NCI-H345 (cell line): ENCODE data around the gene CERS2.

Source experiments
- DNase-seq: peaks from one replicate; lab custom pipeline; 2025; lab: John Stamatoyannopoulos, UW

The CERS2 gene

GRCh38 chr1:150997949-150998348 lies 23.3 kb upstream of the CERS2 start:
- DNase-seq, result no peak

- DNase-seq, result no peak
These were observed 22.7 kb upstream of the CERS2 start for GRCh38 chr1:150997126-150997872.

DNA sequence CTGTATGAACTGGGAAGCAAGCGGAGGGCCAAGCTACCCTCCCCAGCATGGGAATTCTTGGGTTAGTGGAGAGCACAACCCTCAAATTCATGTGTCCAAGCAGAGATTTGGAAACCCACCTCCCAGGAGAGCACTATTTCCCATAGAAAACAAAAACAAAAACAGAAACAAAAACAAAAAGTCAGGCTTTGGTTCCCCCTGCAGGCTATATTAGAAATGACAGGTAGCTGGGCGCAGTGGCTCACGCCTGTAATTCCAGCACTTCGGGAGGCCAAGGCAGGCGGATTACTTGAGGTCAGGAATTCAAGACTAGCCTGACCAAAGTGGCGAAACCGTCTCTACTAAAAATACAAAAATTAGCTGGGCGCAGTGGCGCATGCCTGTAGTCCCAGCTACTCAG lies 21.3 kb upstream of the CERS2 start:
- peak; percentile 57 for DNase-seq

GRCh38 chr1:150995460-150995859 lies 20.8 kb upstream of the CERS2 start:
- DNase-seq, result no peak

- DNase-seq, result no peak
These were observed 19.6 kb upstream of the CERS2 start for GRCh38 chr1:150994248-150994647.

- no peak for DNase-seq
These were observed 18.0 kb upstream of the CERS2 start for GRCh38 chr1:150992626-150993025.

GRCh38 chr1:150987924-150988323 lies 13.3 kb upstream of the CERS2 start:
- DNase-seq, result peak; percentile 49

DNA sequence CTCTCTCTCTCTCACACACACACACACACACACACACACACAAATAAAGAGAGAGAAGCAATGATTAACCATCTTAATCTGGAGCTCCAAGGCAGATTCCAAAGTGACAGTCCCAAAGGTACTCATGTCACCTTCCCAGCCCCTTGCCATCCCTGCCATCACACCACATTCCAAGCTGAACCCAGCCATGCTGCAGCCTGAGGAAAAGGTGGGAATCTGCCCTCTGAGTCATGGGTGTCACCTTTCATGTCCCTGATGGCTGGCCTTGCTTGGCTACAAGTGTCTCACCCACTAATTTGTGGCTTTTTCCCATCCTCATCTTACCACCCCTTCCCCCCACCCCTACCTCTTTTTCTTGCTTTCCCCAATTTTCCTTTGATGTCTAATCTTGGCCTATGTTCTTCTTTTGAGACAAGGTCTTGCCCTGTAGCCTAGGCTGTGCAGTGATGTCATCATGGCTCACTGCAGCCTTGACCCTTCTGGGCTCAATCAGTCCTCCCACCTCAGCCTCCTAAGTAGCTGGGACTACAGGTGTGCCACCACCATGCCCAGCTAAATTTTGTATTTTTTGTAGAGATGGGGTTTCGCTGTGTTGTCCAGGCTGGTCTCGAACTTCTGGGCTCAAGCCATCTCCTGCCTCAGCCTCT lies 10.7 kb upstream of the CERS2 start:
- DNase-seq, result no peak

GRCh38 chr1:150981805-150982712 lies 7.4 kb upstream of the CERS2 start, which contains the start of gene ANXA9:
Gene ANXA9, plus strand, starts transcription at chr1:150982292. Its CDS starts 814 bp downstream, at chr1:150983106.
- DNase-seq, result no peak

DNA sequence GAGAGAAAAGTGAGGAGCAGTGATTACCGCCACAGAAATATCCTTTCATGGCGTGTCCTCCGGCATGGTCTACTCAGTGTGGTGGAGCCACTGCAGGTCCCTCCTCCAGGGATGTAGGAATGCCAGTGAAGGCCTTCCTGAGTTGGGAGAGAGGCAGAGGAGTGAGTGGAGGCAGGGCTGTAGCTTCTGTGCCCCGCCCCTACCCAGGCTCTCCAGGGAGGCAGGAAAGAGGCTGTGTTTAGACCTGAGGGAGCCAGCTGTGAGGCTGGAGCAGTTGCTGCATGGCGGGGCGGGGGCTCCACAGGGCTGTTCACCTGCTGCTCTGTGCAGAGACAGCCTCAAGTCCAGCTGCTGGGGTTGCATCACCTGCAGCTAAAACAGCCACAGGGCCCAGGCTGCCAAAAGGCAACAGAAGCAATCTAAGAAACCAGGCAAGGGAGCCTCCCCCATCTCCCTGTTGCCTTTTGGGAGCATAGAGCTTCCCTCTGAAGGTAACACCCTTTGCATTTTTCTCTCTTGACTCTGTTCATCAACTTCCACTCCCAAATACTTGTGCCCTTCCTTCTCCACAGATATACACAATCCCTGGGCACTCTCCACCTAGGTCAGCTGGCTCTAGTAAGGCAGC lies 6.7 kb upstream of the CERS2 start:
- peak; percentile 97 for DNase-seq

DNA sequence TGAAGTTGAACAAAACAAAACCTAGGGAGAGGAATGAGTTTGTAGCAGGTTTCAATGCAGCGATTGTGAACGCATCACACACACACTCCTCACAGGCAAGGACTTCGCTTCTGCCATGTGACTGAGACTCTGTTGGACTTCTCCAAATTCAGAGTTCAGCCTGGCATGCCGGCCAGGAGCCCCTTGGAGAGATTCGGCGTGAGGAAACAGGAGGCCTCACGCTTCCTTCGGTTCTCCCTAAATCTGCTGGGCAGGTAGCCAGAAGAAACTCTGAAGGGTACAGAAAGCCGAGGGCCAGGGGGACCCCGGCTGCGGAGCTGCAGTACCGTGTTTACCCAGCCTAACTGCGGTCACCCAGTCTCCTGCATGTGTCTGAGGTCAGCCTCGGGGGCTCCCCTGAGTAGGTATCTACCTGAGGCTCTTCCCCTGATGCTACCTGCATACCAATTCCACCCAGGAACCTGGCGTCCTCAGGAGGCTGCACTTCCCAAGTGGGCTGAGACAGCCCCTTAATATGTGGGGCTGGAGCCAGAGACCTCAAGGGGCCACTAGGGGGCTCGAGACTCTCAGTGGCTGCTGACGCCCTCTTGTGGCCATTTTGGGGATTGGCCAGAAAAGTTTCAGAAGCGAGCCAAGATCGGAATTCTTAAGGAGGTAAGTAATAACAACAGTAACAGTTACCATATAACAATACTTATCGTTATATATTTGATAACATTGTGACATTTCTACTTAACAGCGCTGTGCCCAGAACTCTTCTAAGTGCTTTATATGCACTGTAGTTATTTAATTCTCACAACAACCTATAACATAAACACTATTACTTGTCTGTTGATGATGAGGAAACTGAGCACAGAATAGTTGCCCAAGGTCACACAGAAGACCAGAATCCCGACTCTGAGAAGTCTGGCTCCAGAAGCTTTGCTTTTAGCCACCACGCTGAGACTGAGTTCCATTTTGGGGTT lies 4.7 kb upstream of the CERS2 start:
- peak; percentile 97 for DNase-seq

DNA sequence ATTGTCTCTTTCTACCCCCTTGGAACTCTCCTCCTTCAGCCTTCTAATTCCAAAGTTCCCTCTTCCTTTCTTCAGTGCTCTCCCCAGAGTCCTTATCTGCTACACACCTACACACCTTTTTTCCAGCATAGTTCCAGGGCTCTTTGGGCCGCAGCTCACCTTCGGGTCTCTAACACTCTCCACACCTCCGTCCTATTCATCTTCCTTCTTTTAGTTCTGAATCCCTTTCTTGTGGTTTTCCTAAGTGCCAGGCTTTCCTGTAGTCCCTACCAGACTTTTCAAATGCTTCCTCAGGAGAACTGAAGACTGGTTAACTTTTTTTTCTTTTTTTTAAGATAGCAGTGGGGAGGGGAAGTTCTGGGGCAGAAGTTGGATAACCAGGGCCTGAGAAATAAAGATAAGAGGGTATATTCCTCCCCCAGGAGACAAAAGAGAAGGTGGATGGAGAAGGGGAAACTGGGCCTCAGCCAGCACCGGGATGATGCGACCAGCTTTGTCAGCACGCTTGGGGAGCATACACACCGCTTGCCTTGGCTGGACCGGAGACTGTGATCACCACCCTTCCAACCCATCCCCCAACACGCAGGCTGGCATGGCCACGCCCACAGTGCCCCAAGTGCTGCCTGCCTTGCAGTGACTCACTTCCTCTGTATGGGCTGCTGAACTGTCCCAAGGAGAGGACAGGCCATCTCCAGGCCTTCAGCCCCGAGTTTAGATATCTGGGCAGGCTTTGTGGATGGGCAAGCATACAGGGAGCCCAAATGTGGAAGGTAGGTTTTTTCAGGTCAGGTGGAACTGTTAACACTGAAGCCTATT lies 2.5 kb upstream of the CERS2 start:
- DNase-seq, result no peak

GRCh38 chr1:150976401-150976821 lies 1.8 kb upstream of the CERS2 start:
- DNase-seq, result no peak

DNA sequence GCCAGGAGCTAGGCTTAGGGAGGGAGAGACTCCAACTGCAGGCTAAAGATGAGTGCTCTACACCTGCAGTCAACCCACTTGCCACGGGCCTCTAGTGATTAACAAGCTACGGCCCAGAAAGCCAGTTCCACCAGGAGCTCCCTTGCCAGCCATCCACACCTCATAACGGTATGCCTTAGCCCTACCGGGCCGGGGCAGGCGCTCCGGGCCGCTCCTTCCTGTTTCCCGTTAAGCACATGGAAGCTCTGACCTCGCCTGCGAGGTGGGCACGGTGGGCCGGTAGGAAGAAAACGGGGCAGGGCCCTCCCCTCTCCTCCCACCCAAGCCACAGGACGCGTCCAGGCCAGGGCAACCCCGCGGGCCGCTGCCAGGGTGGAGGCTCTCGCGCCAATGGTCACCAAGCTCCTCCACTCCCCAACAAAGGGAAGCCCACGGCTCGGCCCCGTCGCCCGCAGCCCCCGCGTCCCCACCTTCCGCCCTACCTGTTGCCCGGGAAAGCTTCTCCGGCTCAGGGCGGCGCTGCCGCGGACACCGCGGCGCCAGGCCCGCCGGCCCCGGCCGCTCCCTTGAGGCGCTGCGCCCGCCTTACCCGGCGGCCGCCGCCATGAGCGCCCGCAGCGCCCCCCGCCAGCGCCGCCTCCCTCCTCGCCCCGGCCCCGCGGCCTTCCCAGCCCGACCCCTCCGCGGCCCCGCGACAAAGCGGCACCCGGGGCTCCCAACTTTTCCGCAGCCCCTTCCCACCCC lies 627 bp downstream of the CERS2 start:
- peak; percentile 63 for DNase-seq

DNA sequence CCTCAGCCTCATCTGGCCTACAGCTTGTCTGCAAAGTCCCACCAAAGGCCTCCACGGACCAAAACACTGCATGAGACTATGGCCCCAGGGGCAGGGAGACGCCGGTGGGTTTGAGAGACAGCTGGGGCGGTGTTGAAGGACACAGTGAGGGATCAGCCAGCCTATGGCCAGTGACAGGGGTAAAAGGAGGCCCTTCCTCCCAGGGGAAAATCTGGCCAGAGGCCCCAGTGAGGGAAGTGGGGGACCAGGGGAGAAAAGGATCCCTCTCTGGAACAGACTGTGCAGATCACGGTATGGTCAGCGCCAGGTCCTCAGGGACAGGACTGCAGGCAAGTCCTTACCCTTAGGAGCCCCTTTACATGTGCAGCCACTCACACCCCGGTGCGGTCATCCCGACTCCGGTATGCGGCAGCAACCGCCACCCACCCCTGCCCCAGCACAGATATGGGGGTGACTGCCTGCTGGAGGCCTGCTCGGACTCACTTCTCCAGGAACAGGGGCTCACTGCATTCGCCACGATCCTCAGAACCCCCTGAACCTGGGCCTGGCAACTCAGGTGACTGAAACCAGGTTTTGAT lies 1.3 kb downstream of the CERS2 start:
- no peak for DNase-seq

DNA sequence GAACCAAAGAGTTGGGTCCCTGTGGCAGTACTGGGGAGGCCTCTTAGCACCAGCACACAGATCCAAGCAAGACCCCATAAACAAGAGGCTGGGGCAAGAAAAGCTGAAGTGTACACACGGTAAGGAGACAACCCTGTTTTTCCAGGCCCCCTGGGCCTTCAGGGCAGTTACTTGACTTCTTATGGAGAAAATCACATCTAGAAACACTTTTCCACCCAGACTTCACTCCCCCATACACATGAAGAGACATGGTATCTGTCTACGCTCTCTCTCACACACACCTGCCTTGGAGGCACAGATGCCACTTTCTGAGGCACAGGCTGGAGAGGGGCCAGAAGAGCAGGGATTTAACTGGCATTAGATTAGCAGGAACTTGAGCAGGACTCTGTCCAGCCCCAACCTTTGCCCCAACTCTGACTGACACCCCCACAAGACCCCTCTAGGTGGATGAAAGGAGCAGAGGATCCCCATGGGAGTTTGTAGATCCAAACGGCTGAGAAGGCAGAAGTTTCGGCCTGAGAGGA lies 2.2 kb downstream of the CERS2 start:
- DNase-seq, result no peak

GRCh38 chr1:150971583-150972416 lies 2.8 kb downstream of the CERS2 start:
- no peak for DNase-seq
